Ammon's horn (tissue), 1 donor: ENCODE measurements around the gene COL9A1.
A peak's percentile ranks its signal among the peaks of the same experiment; 100 is the strongest.

ENCODE experiments used
- DNase-seq: peaks from one replicate; pipeline ENCODE4 v3.0.0-alpha.2; 2016; ENCODE audit warnings: low spot score

Gene COL9A1

DNA sequence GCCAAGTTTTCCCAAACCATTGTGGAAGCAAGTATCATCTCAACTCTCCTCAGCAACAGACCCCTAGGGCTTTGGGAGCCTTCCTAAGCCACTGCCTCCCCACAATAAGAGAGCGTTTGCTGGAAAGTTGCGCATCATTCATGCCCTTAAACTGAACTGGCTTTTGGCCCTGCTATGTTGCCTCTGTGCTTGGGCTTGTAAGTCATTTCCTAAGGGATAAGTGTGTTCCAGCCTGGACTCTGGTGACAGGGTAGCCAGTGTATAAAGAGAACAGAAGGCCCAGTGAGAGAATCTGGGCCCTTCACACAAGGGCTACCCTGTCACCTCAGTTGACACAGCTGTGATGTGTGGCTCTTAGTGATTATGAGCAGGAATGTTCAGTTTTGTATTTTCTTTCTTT lies 77.8 kb downstream of the COL9A1 start:
- DNase-seq, result peak; percentile 59

DNA sequence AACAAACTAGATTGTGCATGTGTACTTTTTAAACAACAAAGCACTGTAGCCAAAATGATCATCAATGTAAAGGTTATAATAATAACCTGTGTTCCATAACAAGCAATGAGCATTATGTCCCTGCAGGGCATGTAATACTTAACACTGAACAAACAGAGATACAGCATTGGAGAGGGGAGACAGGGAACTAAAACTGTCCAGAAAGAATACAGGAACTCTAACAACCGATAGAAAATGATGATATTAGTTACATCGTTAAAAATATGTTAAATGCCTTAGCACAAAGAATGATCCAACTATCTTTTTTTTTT lies 80.5 kb downstream of the COL9A1 start:
- no peak for DNase-seq

DNA sequence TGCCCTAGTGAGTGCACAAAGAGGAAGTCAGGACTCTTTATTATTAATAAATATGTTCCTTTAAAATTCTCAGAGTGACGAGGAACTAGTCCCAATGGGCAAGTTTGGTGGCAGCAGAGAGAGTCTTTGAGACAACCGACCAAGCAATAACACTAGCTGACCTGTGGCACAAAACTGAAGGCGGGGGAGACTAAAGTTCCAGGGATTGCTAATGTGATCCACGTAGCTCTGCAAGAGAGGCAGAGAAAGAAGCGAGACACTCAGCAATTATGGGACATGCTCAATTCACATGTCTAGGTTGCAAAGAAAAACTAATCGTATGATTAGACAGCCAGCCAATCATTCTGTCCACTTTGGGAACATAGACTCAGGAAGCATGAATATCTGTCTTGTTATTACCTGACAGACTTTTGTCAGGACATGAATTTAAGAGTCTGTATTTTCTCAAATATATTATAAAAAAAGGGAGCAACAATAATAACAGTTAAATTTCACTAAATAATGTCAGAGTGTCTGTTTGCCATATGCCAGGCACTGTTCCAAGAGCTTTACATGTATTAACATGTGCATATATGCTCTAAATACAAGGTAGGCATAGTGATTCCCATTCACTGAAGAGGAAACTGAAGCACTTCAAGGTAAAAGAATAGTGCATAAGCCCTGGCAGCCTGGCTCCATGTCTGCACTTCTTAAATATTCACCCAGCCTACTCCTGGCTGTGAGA lies 81.0 kb downstream of the COL9A1 start:
- DNase-seq, result no peak

DNA sequence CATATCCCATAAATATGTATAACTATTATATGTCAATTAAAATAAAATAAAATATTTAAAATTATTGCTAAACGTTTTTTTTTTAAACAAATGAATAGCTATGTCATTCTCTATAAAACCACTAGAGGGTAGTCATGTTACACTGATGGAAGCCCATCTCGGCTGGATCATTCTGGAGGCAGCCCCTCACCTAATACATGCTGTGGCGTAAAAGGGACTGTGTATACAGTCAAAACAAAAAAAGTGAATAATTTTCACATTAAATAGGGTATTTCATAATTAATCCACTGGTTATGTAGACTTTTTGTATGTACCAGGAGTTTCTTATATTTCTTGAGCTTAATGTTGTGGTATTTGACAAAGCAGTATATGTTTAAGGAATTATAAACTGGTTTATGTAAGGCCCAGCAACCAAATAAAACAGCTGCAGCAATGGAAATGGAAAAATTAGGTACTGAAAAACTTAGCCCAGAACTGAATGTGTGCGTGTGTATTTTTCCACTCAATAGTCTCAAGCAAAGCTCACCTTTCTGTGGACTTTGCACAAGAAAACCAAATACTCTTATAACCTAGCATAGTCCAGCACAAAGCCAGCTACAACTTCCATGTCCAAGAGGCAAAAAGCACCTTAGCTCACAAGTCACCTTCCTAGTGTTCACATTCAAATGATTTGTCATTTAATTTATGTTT lies 81.7 kb downstream of the COL9A1 start:
- peak; percentile 42 for DNase-seq

DNA sequence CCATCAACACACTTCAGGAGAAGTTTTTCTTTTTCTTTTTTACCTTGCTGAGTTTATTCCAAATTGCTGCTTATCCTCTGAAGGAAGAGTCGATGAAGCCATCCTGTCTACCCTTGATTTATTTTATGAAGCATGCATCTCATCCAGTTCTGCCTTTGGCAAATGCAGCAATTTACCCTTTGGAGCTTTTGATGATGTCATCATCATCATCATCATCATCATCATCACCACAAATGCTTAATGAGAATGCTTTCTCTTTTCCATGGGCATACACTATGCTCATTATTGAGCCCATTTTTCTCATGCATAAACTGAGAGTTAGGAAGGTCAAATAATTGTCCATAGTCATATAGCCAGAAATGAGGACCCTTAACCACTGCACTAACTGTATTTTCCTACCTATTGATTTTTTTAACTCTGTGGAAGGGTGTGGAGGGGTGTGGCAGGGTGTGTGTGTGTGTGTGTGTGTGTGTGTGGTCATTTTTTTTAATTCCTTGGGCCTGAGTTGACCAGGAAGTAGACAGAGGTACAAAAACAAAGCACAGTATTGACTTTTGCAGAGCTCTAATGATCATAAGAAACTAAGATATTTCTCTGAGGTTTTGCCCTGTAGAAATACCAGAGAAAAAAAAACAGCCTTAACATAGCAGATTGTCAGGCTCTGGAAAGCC lies 82.8 kb downstream of the COL9A1 start:
- DNase-seq, result no peak

DNA sequence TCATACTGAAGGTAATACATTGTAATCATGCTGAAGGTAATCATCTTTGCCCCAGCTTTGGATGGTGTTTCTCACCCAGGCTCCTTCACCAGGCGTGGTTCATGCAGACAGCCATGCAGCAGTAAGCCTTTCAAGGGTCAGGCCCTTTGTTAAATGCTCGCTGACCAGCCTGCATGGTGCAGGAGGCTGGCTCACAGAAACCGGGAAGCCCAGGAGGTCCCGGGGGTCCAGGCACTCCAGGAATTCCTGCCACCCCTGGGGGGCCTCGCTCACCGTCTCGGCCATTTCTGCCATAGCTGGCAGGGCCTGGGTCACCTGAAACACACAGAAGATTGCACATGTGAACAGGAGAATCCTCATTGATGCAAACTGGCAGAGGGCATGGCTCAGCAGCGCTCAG lies 86.1 kb downstream of the COL9A1 start:
- no peak for DNase-seq

DNA sequence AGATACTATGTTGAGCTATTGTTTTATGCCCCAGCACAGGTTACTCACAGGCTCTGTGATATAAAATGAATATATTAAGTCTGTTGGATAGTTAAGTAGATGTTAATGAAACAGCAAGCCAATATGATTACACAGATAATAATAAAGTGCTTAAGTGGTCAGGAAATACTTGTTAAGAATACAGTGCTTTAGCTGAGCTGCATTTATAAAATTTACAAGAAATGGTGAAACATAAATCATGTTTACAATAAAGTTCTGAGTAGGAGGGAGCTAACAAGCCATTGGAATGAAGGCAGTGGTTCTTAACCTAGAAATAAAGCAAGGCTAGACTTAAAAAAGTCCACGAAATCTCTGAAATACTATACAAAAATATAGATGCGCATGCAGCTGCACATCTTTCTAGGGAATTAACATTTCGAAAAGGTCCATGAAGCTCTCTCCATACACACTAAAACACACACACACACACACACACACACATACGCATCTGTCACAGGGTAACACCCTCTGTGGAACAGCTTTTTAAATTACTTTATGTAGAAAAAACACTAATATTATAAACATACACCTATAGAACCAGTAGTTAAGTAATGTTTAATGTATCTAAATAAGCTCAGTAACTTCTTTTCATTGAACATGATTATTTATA lies 87.3 kb downstream of the COL9A1 start:
- no peak for DNase-seq

DNA sequence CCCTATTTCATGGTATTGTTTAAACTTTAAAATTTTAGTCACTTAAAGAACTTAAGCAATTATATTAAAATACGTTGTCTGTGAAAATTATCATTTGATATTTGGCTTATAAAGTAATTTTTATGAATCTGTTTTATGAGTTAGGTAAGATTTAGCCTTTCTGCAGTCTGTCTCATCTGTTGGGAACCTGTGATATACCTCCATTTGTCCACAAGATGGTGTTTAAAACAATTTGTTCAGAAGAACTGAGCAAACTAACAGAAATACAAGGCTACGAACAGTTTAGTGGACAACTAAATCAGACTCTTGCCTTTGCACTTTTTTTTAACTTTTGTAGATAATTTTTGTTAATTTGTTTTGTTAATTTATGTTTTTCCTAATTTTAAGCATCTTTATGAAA lies 92.4 kb downstream of the COL9A1 start:
- no peak for DNase-seq

DNA sequence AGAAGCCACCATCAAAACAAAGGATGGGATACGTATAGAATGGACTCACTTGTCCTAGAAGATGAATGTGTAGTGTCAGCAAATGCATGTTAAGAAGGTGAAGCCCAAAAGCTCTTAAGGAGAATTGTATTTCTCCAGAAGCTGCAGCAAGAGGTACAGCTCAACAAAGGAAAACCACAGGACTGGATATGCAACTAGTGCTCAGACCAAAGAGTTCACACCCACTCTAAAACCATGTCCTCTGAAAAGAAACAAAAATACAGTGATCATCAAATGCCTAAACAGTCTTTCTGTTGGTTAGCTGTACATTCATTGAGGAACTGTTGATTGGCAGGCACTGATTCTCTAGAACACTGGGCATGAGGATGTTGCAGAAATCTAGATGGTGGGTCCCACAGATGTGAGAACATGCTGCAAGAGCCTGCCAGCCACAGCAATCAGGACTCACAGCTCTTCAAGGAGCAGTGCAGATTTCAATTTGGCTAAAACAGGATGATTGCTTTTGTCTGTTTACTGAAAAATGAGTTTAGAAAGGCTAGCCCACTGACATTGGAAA lies 94.6 kb downstream of the COL9A1 start:
- no peak for DNase-seq

DNA sequence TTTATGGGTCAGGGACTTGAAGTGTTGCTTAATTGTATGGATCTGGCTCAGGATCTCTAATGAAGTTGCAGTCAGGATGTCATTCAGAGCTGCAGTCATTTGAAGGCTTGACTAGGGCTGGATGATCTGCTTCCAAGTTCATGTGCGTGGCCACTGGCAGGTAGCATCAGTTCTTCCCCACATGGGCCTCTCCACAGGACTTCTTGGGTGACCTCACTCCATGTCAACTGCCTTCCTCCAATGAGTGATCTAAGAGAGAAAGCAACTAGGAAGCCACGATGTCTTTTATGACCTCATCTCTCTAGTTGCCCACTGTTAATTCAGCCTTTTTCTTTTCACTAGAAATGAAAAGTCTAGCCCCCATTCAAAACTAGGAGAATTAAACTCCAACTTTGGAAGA lies 104.1 kb downstream of the COL9A1 start:
- DNase-seq, result no peak

DNA sequence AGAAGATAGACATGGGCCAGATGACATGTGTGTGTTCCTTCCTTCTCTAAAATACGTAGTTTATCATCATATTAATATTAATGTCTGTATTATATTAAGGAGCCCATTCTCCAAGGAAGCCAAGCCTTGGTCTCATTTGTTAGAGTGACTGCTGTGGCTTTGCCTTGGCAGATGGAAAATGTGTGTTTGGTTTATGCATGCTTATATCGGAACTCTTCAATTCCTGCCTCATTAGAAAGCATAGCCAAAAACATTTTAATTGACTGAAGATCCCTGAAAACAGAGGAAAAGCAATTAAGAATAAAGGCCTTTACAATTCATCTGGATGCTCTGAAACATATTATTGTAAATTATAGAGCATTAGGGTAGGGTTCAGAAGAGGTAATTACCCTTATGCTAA lies 106.4 kb downstream of the COL9A1 start:
- DNase-seq, result no peak

DNA sequence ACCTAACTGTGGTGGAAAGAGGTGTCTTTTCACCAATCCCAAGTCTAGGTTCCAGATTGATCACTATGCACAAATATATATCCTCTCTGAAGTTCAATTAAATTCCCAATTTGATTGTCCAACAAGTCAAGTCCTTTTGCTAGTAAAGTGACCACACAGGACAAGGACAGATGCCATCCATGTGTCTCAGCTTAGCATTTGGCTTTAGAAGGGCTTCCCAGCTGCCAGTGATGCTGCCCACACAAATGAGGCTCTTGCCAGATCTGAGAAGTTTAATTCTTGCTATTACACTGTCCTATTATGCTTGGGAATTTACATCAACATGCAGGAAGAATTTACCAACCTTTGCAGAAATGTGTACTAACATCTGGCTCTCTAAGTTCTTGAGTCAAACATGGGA lies 108.5 kb downstream of the COL9A1 start:
- DNase-seq, result no peak

DNA sequence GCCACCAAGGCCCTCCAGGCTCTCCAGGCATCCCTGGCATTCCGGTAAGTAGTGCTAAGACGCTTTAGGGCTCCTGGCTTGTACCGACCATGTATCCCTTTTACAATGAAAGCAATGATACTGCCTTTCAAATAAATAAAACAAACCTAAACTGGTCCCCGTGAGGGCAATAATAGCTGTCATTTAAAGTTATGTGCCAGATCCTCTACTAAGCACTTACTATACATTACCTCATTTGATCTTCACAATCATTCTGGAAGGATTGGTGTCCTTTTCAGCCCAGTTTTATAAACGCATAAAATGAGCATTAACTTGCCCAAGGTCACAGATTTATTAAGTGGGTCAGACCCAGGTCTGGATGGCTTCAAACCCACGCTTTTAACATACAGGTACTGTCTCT lies 114.7 kb downstream of the COL9A1 start:
- no peak for DNase-seq

DNA sequence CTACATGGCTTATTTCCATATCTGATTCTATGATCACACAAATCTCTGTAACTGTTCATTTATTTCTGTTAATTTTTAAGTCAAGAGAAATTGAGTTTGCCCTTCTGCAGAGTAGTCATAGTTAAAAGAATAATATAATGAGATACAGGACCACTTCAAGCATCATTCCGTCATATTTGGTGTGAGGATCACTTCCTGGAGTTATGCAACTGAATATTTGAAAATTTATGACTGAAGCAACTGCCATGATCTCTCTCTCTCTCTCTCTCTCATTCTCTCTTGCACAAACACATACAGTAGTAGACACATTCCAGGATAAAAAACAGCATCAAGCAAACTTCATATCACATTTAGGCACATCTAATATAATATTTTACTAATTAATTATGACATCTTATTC lies 116.4 kb downstream of the COL9A1 start:
- no peak for DNase-seq

DNA sequence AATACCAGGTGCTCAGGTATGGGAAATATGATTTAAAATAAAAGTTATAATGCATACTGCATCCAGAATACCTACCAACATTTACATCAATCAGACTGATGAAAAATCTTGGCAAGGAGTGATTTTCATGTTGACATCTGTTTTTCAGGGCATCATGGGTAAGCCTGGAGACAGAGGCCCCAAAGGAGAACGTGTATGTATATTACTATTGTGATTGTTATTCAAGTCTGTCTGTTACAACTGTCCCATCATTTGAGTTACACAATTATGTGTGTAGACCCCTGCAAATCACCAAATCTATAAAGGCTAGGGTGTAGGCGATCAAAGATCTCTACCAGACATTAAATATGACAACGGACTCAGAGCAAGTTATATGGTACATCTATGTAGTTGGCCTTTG lies 118.2 kb downstream of the COL9A1 start:
- DNase-seq, result no peak

DNA sequence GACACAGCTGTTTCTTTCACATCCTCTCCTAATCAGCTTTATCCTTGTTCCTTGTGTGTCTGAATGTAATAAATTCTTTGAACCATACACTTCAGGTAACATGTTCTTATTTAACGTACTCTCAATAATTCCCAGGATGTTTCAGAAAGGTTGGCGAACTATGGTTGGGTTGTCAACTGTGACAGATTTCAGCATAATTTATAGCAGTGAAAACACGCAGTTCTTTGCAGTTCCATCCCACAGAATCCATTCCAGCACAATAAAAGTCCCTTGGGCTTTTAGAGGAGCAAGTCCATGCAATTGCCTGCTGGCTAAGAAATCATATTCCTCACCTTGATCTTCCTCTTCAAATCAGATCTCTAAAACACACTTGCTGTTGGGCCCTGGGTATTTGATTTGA lies 119.3 kb downstream of the COL9A1 start:
- DNase-seq, result no peak

DNA sequence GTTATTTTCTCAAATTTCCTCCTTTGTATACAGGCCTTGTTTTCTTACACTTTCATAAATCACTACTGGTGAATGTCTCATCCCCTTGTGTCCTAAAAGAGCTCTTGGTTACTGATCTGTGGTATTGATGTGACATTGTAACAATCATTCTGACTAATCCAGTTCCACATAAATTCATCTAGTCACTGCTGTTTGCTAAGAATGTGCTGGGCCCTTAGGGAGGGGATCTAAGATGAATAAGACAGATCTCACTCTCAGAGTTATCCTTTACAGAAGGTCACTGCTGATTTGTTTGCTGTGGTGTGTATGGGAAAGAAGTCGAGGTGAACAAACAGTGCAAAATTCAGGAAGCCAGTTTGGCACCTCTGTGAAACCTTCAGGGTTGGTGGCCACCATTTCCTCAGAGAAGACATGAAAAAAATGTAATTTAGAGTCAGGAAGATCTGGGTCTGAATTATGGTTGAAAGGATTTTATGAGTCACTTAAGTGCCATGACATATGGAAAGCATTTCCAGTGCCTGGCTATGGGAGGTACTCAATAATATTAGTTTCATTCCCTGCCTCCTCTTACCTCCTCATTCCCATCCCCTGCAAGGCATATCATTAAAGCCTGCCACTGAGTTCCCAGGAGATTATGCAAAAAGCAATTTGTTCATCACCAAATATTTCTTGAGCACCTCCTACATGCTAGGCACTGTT lies 121.8 kb downstream of the COL9A1 start:
- no peak for DNase-seq

DNA sequence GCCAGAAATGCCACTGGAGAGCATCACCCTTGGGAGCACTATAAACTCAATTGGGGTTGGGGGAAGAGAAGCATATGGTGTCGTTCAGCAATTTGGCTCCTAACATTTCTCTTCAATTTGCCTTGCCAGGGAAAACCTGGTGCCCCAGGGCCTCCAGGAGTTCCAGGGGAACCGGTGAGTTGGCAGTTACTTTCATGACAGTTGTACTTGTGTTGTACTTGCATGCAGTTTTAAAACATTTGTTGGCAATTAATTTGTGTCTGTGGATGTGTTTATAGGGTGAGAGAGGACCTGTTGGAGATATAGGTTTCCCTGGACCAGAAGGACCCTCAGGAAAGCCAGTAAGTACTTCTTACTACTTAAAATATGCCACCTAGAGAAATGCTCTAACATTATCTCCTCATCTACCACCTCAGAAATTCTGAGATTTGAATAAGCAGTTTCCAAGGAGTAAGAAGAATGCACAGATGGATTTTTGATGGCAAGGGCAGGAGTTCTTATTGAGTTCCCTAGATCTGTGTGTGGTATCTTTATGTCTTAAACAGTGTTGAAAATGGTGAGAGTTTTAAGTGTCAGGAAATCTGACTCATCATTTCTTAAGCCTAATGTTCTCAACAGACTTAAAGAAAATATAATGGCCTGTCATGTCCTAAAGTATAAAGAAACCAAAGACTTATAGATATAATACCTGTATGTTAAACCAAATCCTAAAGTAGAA lies 122.5 kb downstream of the COL9A1 start:
- DNase-seq, result no peak

DNA sequence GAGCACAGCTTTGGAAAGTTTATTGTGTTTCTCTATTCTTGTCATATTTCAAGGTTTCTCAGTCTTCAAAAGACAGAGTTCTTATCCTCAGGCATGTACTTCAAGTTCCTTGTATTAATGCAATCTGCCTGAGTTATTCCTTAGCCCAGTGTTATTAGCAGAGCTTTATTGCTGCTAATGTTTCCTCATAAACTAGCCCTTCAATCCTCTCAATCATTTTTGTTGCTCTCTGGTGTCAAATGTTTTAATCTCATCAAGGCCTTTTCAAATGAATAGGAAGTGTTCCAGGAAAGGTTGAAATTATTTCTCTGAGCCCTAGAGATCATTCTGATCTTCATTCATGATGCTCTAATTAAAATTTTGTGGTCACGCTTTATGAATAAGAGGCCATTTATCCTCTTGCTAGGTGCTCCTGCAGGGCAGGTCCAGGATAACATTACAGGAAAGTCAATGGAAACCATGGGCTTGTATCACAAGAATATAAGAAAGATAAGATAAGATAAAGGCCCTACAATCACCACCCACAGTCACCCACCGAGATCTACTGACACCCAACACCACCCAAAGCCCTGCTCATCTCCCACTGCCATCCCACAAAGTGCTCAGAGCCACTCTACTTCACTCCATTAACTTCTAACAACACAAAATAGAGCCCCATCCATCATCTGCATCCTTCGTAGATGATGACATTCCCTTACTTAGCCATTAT lies 125.9 kb downstream of the COL9A1 start:
- no peak for DNase-seq

DNA sequence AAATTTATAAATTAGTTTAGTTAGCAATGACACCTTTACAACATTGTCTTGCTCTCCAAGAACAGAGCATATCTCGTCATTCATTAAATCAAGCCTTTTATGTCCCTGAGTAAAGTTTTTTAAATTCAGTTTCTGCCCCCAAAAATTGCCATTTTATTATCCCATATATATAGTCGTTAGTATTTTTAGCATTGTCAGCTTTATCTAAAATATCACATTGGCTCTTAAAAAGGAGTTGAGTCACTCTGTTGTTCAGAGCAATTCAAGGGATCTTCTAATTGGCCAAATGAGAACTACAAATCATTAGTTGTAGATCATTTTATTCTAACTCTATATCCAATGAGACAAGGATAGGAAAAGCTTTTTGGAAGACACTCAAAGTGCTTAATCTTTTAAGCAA lies 127.1 kb downstream of the COL9A1 start:
- DNase-seq, result no peak

DNA sequence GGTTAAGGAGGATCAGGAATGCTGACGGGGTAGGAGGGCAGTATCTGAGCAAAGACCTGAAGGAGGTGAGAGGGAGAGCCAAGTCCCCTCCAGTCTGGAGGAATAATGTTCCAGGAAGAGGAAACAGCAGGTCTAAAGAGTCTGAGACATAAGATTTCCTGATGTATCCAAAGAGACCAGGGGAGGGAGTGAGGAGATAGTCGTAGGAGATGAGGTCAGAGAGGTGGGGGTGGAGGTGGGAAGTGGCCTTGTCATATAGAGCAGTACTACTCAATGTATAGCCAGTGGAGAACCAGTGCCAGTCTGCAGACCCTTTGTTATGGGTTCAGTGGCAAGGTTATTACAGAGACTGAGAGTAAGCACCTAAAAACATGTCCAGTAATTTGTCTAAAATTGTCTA lies 130.6 kb downstream of the COL9A1 start:
- no peak for DNase-seq
